Keratinocyte (primary cell): ENCODE measurements around the gene ATP7A. TPM values are rescaled to one million over a fixed set of nuclear protein-coding genes. Genes with fewer than 3 reads are reported as not detected.
"Not testable (repeated sequence)": the region's sequence is repeated elsewhere in the genome, so short reads cannot be mapped to it uniquely, and the experiment has no call there.

ENCODE experiments used
- DNase-seq: peaks from one replicate; pipeline ENCODE4 v3.0.0-alpha.2; 2011; ENCODE audit warnings: low read depth, missing footprints, low spot score
- FAIRE-seq: peaks from 2 replicates; lab custom pipeline; 2011; peaks lifted over from hg19 to GRCh38; lab: Jason Lieb, UNC
- H2AFZ ChIP-seq: 2 replicates; pipeline ENCODE4 v1.6.0; 2012; ENCODE audit warnings: low read length, control low read depth, inconsistent platforms; ENCODE audit not compliant: control insufficient read depth
- H3K27ac ChIP-seq: 2 replicates; pipeline ENCODE4 v1.5.1; 2011; ENCODE audit warnings: low read length; ENCODE audit not compliant: control insufficient read depth, insufficient read depth
- H3K27me3 ChIP-seq: 3 replicates; pipeline ENCODE4 v1.6.0; 2011; ENCODE audit warnings: low read length; ENCODE audit not compliant: control insufficient read depth, insufficient read depth; ENCODE audit errors: extremely low read depth
- H3K36me3 ChIP-seq, 2 experiments: 2 replicates in 1 of 2; 3 replicates in 1 of 2; pipeline ENCODE4 v1.5.1; 2011; ENCODE audit warnings: low read length in 2 of 2, mild to moderate bottlenecking in 1 of 2; ENCODE audit not compliant: control insufficient read depth in 2 of 2, insufficient read depth in 2 of 2; ENCODE audit errors: extremely low read depth in 1 of 2
- H3K4me1 ChIP-seq: 3 replicates; pipeline ENCODE4 v1.5.1; 2011; ENCODE audit warnings: low read length; ENCODE audit not compliant: control insufficient read depth, insufficient read depth; ENCODE audit errors: extremely low read depth
- H3K4me2 ChIP-seq: 3 replicates; pipeline ENCODE4 v1.6.0; 2011; ENCODE audit warnings: low read depth, low read length; ENCODE audit not compliant: control insufficient read depth, insufficient read depth; ENCODE audit errors: extremely low read depth
- H3K4me3 ChIP-seq, 3 experiments: fragments of 200-600 bp in 1 of 3; sonication (generic) in 1 of 3; 2 replicates in 2 of 3; 3 replicates in 1 of 3; pipeline ENCODE4 v1.5.1; 2011 to 2016; ENCODE audit warnings: low read length in 3 of 3, mild to moderate bottlenecking in 3 of 3, control low read depth in 2 of 3, inconsistent platforms in 1 of 3, low read depth in 1 of 3, mixed read lengths in 1 of 3, mixed run types in 1 of 3, moderate library complexity in 1 of 3; ENCODE audit not compliant: control insufficient read depth in 2 of 3, insufficient read depth in 2 of 3; ENCODE audit errors: extremely low read depth in 1 of 3
- H3K79me2 ChIP-seq: 2 replicates; pipeline ENCODE4 v1.6.0; 2012; ENCODE audit warnings: low read length; ENCODE audit not compliant: control insufficient read depth, insufficient read depth
- H3K9ac ChIP-seq: 3 replicates; pipeline ENCODE4 v1.6.0; 2011; ENCODE audit warnings: low read length; ENCODE audit not compliant: control insufficient read depth, insufficient read depth; ENCODE audit errors: extremely low read depth
- H3K9me1 ChIP-seq: 3 replicates; pipeline ENCODE4 v1.6.0; 2011; ENCODE audit warnings: low read length; ENCODE audit not compliant: control insufficient read depth, insufficient read depth; ENCODE audit errors: extremely low read depth
- H3K9me3 ChIP-seq: 2 replicates; pipeline ENCODE4 v1.5.1; 2012; ENCODE audit warnings: low read depth, low read length; ENCODE audit not compliant: control insufficient read depth
- H4K20me1 ChIP-seq: 3 replicates; pipeline ENCODE4 v1.6.0; 2011; ENCODE audit warnings: low read length; ENCODE audit not compliant: control insufficient read depth, insufficient read depth; ENCODE audit errors: extremely low read depth
- CTCF ChIP-seq, 3 experiments: IDR thresholded peaks in 1 of 3; conservative IDR thresholded peaks in 1 of 3; optimal IDR thresholded peaks in 1 of 3; 2 replicates in 2 of 3; 3 replicates in 1 of 3; pipeline versions ENCODE3 to v1.5.1; 2011; ENCODE audit warnings: low read length in 3 of 3, mild to moderate bottlenecking in 3 of 3, moderate library complexity in 2 of 3, control low read depth in 1 of 3, inconsistent platforms in 1 of 3; ENCODE audit not compliant: insufficient read depth in 2 of 3; ENCODE audit errors: extremely low read depth in 1 of 3
- EZH2 ChIP-seq: IDR thresholded peaks from one replicate; pipeline ENCODE4 v1.6.1; 2012; ENCODE audit warnings: inconsistent platforms, mild to moderate bottlenecking, low read length, moderate library complexity
- dilution Hi-C: fragments of 300-500 bp; cut with MboI; formaldehyde crosslinking; loops from one replicate; pipeline ENCODE4 v1.7.0; 2020; ENCODE audit warnings: low sequenced_read_pairs; ENCODE audit not compliant: extremely low pct_ligation_motif_present
- polyA plus RNA-seq, 5 experiments: library from polyadenylated mRNA; depleted of rRNA in 3 of 5; stranded (reverse) in 3 of 5; stranded (forward) in 1 of 5; unstranded in 1 of 5; fragments of >200 nt; gene quantifications; 1 replicate in 1 of 5; 2 replicates in 3 of 5; 3 replicates in 1 of 5; pipeline versions ENCODE4 v1.2.1 to v1.2.3, GENCODE V29; 2011 to 2012; ENCODE audit warnings: missing spikeins in 2 of 5, low read depth in 1 of 5, low replicate concordance in 1 of 5

ATP7A gene
- polyA plus RNA-seq, 1 donor (not counting 4 experiments of a cell fraction or from before 2014, with no cell fraction given) = 4.0 TPM

GRCh38 chrX:78074088-78074487 lies 163.6 kb downstream of the ATP7A start:
- DNase-seq = no peak
- no peak overlapping the region for H3K27ac ChIP-seq
- no peak overlapping the region for H3K9ac ChIP-seq
- no peaks in the 10 kb centered on the region for H3K79me2 ChIP-seq
- no peaks in the 10 kb centered on the region for H3K27me3 ChIP-seq
- FAIRE-seq = no peak
- H3K9me3 ChIP-seq = peaks cover 2% of the 10 kb centered on the region
- TF ChIP-seq CTCF (optimal IDR thresholded peaks at IDR 0.05 in 1 of 3, IDR thresholded peaks at IDR 0.05 in 1 of 3, conservative IDR thresholded peaks at IDR 0.05 in 1 of 3; ENCODE audit: extremely low read depth in 1 of 3, insufficient read depth in 2 of 3, low read length in 3 of 3) = no peak
- TF ChIP-seq EZH2 = no peak
- H4K20me1 ChIP-seq = no peaks in the 10 kb centered on the region
- H2AFZ ChIP-seq = no peak overlapping the region
- no peaks in the 10 kb centered on the region for H3K4me1 ChIP-seq
- no peaks in the 10 kb centered on the region for H3K36me3 ChIP-seq
- no peaks in the 10 kb centered on the region for H3K9me1 ChIP-seq
- no peak overlapping the region for H3K4me3 ChIP-seq
- dilution Hi-C loops = no loop called here
- H3K4me2 ChIP-seq = no peak overlapping the region

GRCh38 chrX:78075787-78076389 lies 165.4 kb downstream of the ATP7A start:
- dilution Hi-C loops = no loop called here
- H3K4me3 ChIP-seq = no peak overlapping the region
- FAIRE-seq = no peak
- H3K36me3 ChIP-seq = no peaks in the 10 kb centered on the region
- no peak overlapping the region for H3K9ac ChIP-seq
- H3K9me1 ChIP-seq = no peaks in the 10 kb centered on the region
- H3K9me3 ChIP-seq = peaks cover 2% of the 10 kb centered on the region
- no peaks in the 10 kb centered on the region for H3K27me3 ChIP-seq
- no peak overlapping the region for H3K27ac ChIP-seq
- H2AFZ ChIP-seq = no peak overlapping the region
- no peaks in the 10 kb centered on the region for H3K79me2 ChIP-seq
- H3K4me1 ChIP-seq = no peaks in the 10 kb centered on the region
- no peak for TF ChIP-seq EZH2
- no peak for TF ChIP-seq CTCF (optimal IDR thresholded peaks at IDR 0.05 in 1 of 3, IDR thresholded peaks at IDR 0.05 in 1 of 3, conservative IDR thresholded peaks at IDR 0.05 in 1 of 3; ENCODE audit: extremely low read depth in 1 of 3, insufficient read depth in 2 of 3, low read length in 3 of 3)
- DNase-seq = no peak
- no peak overlapping the region for H3K4me2 ChIP-seq
- no peaks in the 10 kb centered on the region for H4K20me1 ChIP-seq

- H3K27ac ChIP-seq, dilution Hi-C loops, H3K4me3 ChIP-seq, DNase-seq, H3K79me2 ChIP-seq, H2AFZ ChIP-seq, H3K4me2 ChIP-seq, FAIRE-seq, H4K20me1 ChIP-seq, H3K4me1 ChIP-seq, H3K9ac ChIP-seq, H3K9me1 ChIP-seq, H3K9me3 ChIP-seq, H3K27me3 ChIP-seq, H3K36me3 ChIP-seq: not testable (repeated sequence)
Measured at GRCh38 chrX:78081413-78081812, 170.9 kb downstream of the ATP7A start.
